Left forelimb (tissue), 1 donor: ENCODE measurements around the gene ICOSLG.
A peak's percentile ranks its signal among the peaks of the same experiment; 100 is the strongest.
"Not testable (repeated sequence)": the region's sequence is repeated elsewhere in the genome, so short reads cannot be mapped to it uniquely, and the experiment has no call there.

ENCODE experiments used
- DNase-seq: peaks from one replicate; pipeline ENCODE4 v3.0.0-alpha.2; 2018; ENCODE audit warnings: low spot score

The ICOSLG gene

DNA sequence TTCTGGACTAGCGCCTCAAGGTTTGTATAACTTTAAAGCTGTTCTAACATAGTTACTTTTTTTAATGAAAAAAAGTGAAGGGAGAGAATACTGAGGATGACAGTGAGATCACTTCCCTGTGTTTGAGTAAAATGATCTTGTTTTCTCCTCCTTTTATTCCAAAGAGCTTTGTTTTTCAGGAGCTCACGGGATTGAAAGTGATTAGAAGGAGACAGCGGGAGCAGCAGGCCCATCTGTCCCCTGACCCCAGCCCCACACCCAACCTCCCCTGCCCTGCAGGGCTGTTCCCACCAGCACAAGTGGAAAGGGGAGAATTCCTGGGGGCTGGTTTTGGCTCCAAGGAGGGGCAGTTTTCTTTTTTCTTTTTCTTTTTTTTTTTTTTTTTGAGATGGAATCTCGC is 23.0 kb upstream of the ICOSLG start:
- DNase-seq = no peak

DNA sequence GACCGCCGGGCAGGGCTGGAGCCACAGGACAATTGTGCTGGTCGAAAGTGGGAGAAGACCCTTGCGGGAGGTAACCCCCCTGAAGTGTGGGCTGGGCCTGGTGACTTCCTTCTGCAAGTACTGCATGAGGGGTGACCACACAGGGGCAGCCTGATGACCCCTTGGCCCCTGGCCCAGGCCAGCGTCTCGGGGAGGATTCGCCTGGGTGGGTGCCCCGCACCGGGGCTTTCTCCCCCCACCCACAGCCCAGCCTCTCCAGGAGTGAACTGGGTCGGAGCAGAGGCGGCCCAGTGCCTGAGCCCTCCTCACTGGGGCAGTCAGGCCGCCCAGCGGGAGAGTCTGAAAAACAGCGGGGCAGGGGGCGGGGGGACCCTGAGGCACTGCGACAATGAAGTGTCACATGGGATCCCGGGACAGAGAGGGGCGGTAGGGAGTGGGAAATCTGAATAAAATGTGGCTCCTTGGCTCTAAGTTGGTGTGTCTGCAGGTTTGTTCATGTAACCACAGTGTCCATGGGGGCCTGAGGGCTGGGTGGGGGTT is 22.5 kb upstream of the ICOSLG start:
- DNase-seq = no peak

DNA sequence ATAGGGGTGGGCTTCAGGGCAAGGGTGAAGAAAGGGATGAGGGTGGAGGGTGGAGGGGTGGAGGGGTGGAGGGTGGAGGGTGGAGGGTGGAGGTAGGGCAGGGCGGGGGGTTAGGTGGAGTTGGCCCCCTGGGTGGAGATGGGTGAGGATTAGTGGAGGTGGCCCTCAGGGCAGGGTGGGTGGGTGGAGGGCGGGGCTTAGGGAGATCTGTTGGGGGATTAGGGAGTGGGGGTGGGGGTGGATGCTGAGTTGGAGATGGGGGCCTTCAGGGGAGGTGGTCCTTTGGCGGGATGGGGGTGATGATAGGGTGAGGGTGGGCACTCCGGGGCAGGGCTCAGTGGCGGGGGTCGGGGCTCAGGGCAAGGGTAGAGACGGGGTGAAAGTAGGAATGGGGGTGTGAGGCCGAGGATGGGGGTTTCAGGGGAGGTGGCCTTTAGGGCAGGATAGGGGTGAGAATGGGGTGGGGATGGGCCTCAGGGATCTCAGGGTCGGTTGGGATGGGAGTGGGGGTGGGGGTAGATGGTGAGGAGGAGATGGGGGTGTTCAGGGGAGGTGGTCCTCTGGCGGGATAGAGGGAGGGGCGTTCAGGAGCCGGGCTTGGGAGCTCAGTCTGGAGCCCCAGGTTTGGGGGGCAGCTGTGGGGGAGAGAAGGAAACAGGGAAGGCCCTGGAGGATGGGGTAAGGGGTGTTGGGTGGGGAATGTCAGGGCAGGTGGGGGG is 21.8 kb upstream of the ICOSLG start:
- peak; percentile 52 for DNase-seq

DNA sequence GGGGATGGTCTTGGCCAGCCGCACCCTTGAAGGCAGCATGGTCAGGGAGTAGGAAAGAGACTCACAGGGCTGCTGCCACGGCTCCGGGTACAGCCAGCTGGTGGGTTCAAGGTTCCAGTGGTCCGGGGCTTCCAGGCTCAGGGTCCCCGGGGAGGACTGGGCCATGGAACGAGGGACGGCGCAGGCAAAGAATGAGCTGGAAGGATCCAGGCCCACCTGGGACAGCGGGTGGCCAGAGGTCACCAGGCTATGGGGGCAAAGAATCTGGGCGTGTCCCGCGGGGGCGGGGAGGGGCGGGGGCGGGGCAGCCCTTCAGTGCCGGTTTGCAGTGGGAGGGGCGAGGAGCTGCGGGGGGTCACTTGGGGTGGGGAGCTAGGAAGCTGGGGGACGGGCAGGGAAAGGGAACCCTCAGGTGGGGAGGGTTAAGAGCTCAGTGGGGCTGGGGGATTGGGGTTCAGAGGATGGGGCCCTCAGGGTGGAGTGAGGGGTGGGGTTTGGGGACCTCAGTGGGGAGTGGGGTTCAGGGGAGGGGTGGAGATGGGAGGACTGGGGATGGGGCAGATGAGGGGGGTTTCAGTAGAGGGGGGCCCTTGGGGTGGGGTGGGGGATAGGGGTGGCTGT is 21.0 kb upstream of the ICOSLG start, which contains the start of gene DNMT3L:
Gene DNMT3L (minus strand): TSS at position 223 of the 621 bp plus-strand sequence. CDS start 638 bp downstream, outside the sequence.
- DNase-seq = peak; percentile 55

DNA sequence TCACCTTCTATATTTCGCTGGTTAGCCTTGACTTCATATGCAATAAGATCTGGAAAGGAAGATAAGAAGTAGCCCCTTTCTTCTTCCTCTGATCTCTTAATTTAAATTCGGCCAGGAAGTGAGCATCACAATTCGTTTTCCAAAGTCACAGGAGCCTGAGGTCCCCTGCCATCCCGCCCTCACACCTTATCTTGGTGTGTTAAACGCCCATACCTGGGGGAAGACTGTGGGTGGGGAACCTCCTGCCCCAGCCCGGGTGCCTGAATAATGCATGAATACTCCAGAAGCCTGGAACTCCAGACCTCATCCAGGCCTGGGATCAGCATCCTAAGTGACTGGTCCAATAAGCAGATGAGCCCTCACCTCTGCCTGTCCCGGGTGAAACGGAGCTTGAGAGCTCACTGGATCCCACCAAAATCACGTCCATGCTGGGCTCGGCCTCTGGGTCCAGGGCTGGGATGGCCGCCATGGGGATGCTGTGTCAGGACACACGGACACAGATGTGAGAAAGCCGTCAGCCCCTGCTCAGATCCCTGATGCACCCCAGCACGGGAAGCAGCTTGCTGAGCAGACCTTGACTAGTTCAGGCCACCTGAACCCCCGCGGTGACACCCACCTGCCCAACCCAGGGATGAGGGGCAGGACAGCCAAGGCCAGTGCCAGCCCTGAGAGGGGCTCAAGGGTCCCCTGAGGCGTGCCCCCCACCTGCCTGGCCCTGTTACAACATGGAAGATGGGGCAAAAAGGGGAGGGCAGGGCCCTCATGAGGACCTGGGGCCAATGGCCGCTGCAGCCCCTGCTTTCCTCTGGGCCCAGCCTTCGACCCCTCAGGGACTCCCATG is 20.3 kb upstream of the ICOSLG start:
- DNase-seq = peak; percentile 54

DNA sequence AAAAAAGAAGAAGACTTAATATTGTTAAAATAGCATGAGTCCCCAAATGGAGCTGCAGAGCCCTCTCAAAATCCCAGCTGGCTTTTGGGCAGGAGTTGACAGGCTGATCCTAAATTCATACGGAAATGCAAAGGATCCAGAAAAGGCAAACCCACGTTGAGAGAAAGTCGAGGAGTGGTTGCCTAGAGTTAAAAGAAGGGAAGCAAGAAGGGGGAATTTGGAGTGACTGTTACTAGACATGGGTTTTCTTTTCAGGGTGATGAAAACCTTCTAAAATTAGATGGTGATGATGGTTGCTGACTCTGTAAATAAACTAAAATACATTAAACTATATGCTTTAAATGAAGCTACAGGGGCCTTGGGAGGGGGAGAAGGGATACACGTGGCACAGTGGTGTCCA is 19.3 kb upstream of the ICOSLG start:
- DNase-seq = peak; percentile 3

DNA sequence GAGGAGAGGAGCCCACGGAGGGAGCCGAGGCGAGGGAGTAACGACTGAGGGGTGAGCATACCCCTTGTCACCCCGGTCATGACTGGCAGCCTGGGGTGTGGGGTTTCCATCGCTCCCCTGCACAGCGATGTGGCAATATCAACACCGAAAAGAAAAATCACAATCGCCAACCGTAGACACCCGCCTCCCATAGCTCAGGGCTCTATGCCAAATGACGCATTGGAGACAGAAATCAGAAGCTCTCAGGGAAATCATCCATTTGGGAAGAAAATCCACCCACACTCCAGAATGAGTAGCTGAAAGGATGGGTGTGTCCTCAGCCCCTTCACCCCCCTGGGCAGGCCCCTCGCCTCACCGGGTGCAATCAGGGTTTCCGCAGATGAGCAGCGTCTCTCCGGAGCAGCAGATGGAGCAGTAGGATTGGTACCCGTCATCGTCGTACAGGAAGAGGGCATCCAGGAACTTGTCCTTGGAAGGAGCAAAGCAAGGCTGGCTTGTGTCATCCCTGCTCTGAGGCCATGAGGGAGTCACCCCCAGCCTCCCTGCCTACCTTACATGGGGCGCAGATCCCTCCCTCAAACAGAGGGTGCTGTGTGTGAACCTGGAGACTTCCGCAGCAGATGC is 18.5 kb upstream of the ICOSLG start:
- peak; percentile 41 for DNase-seq

DNA sequence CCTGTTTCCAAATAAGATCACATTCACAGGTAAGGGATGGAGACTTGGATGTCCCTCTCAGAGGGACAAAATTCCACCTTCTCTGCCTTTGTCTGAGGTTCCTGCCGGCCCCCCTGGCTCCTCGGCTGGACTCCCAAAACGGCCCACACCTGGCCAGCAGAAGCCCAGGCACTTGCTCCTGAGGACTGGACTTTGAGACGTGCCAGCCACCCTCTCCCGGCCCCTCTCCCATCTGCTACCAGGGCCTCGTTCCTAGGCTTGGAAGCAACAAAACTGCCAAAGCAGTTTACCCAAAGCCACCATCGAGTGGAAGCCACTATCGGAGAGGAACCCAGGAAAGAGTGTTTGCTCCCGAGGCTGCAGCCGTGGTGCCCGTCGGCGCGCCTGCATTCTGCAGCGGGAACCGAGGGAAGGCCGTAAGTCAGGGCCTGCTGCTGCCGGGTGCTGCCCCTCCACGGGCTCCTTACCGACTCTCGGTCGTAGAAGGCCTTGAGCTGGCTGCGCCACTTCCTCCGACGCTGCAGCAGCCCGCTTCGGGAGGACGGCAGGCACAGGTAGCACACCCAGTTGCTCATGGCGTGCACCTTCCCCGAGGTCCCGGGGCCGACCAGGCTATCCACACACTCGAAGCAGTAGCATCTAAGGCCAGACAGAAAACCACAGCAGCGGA is 17.4 kb upstream of the ICOSLG start:
- peak; percentile 55 for DNase-seq

DNA sequence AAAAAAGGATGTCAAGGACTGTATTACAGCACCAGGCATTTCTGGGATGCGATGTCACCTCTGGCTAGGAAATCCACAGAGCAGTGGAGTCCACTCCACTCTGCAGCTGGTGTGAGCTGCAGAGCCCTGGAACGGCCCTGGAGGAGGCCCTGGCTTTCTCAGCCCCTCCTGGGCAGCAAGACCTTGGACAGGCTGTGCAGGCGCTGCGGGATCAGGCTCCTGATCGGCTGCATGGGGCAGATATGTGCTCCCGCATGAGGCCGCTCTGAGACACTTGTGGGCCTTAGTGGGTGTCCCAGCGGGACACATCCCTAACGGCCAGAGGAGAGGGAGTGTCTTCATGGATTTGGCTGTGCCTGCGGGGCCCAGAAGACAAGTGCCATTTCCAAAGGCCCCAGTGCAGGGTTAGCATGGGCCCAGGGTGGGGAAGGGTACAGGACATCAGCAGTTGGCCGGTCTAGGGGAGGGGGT is 14.8 kb upstream of the ICOSLG start:
- DNase-seq = peak; percentile 53

DNA sequence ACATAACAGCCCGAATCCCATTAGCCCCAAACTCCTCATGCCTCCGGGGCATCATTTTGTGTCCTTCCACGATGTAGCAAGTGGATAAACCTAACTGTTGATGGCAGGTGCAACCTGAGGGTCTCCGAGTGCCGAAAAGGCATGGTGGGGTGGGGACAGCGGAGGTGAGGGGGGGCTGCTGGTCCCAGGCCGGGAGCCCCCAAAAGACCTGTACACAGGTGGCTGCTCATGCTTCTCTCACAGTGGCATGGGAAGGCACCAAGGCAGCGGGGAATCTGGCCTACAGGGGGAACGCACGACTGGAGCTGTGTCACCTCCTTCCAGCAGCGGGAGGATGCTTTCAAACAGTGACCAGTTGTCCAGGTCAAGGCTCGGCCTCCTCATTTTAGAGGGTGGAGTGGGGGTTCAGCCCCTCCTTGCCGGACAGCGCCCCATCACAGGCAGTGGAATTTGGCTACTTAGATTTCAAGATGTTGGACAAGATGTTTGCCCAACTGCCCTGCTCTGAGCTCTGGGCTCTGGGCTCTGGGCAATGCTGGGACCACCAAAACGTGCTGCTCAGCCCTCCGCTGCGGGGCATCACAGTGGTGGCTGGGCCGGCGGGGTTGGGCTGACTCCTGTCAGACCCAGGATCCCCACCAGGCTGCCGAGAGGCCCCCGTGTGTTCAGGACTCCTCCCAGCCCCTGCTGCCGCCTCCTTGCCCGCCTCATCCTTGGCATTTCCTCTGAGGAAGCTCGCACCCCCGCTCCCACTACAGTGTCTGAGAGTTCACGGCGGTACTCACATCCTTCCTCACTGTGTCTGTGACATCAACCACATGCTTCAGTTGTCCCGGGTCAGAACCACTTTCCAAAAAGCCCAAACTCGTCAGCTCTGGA is 13.3 kb upstream of the ICOSLG start:
- no peak for DNase-seq

DNA sequence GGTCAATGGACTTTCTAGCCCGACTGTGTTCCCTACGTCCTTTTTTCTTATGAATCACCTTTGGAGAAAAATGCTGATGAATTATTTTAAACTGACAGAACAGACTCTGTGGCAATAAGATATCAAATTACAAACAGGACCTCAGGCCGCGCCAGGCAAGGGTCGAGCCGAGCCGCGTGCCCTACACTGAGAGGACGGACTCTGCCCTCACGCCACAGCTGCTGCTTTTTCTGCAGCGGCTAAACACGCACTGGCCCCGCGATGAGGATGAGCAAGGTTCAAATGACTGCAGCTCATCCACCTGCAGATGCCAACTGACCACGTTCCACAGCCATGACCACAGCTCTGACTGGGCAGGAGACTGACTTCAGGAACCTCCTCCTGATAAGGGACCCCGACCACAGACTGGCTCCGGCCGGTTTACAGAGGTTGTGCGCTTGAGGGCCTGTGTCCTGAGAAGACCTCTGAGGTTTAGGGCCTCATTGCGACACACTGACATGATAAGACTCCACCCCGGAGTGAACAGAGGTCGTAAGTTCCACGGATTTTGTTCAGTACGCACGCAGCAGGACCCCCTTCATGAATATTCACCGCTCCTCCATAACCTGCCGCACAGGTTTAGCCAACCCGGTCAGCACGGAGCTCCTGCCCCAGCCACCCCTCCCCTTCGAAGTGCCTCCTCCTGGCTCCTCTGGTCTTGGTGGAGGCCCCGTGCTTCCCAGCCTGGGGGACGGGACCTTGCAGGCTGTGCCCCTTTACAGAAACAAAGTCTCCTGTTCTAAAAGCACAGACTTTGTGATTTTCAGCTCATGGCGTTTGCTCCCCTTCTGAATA is 8.7 kb upstream of the ICOSLG start:
- DNase-seq = not testable (repeated sequence)

DNA sequence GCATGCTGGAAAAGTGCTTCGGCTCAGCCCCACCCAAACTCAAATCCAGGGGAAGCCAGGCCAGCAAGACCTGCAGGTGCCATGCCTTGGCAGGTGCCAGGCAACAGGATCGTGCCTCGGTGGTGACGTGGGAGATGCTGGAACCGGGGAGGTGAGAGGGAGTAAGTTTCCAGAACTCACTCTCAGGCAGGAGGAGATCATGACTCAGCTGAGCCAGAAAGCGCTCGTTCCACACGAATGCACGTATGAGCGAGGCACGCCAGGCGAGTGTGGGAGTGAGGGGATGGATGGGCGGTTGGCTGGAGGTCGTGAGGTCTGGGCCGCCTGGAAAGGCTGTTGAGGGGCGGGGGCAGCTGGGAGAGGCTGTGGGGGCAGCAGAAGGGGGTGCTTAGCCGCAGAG is 7.2 kb upstream of the ICOSLG start:
- not testable (repeated sequence) for DNase-seq

DNA sequence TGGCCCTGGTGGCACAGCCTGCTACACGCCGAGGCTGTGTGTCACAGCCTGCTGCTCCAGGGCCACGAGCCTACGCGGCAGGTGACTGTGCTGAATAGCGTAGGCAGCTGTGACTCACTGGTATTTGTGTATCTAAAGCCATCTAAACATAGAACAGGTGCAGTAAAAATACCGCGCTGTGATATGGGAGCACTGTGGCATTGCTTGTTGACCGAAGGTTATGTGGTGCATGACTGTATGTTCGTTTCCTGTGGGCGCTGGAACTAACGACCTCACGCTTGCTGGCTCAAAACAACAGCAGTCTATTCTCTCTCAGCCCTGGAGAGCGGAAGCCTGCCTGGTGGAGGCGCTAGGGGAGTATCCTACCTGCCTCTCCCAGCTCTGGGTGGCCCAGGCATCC is 3.2 kb upstream of the ICOSLG start:
- not testable (repeated sequence) for DNase-seq

DNA sequence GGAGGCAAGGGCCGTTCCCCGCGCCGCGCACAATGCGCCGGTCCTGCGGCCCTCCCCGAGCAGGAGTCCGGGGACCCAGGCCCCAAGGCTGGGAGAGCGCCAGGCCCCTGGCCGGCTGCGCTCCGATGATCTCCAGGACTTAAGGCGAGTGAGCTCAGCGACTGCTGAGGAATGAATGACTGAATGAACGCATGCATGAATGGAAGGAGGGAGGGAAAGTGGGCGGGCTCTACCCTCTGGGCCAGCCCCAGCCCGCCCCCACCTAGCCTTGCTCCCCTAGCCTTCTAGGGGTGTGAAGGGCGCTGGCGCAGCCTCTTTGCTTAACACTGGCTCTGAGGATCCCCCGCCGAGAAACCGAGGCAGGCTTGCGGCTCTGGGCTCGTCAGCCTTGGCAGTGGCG is 538 bp upstream of the ICOSLG start:
- not testable (repeated sequence) for DNase-seq

DNA sequence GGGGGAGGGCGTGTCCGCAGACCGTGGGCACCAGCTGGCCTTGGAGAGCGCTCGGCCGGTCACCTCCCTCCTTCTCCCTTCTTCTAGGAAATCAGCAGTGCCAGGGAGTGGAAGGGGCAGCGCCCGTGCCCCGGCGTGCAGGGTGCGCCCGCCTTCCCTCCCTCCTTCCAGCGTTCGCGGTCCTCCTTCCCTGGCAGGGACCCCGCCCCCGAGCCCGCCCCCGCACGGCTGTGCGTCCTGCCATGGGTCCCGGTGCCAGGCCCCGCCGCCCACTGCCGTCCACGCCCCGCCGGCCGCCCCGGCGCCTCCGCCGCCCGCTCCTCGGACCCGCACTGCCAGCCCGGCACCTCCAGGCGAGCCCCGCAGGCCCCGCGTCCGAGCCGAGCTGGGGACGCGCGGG is 390 bp downstream of the ICOSLG start:
- not testable (repeated sequence) for DNase-seq

DNA sequence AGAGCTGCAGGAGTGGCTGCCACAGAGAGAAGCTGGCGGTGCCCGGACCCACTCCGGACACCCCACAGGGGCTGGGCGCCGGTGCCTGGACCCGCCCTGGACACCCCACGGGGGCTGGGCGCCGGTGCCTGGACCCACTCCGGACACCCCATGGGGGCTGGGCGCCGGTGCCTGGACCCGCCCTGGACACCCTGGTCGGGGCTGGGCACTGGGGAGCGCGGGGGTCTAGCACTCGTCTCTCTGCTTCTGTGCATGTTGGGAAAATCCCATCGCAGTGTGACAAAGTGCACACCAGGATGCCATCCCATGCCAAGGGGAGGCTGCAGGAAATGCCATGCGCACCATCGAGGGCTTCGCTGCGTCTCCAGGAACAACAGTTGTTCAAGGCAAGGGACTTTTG is 11.2 kb downstream of the ICOSLG start:
- not testable (repeated sequence) for DNase-seq

DNA sequence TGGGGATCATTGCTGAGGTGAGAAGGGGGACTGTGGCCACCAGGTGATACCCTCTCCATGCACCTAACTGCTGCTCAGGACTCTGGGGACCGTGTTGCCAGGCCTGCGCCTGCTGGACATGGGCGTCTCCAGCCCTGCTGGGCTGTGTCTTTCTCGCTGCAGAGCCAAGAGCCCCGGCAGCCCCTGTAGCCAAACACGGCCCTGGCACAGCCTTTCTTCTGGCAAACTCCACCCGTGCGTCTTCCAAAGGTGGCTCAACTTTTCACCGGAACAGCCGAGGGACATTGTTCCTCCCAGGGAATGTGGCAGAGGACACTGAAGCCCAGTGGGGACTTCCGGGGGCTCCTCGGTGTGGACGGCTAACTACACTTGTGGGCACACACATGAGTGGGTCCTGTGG is 12.6 kb downstream of the ICOSLG start:
- DNase-seq = not testable (repeated sequence)

DNA sequence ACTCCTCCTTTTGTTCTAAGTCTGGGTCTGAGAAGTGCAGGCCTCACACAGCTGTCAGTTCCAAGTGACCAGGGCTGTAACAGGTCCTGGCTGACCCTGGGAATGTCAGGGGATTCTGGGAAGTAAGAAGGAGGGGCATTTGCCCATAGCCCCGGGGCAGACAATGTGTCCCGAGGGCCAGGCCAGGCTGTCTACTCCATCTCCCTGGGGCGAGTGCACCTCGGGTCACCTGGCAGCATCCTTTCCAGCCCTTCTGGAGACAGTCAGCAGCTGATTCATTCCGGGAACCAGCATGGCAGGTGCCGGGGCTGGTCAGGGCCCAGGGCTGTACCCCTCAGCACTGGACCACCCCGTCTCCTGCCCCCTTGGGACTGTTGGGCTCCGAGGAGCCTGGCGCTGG is 13.1 kb downstream of the ICOSLG start:
- not testable (repeated sequence) for DNase-seq

DNA sequence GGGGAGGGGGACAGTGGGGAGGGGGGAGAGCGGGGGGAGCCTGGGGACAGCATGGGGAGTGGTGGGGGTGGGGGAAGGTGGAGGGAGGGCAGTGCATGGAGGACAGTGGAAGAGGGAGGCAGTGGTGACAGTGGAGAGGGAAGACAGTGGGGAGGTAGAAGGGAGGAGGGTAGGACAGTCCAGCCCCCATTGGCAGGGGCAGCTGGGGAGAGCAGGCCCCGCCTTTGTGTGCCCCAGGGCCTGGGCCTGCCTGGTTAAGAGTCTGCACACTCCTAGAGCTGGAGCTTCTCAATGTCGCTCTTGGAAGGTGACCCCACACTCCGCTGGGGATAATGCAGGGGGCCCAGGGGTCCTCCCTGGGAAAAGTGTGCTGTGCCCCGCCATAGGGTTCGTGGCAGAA is 15.1 kb downstream of the ICOSLG start:
- DNase-seq = not testable (repeated sequence)
